ENCODE data around the gene ADAMTSL1.

The ADAMTSL1 gene

DNA sequence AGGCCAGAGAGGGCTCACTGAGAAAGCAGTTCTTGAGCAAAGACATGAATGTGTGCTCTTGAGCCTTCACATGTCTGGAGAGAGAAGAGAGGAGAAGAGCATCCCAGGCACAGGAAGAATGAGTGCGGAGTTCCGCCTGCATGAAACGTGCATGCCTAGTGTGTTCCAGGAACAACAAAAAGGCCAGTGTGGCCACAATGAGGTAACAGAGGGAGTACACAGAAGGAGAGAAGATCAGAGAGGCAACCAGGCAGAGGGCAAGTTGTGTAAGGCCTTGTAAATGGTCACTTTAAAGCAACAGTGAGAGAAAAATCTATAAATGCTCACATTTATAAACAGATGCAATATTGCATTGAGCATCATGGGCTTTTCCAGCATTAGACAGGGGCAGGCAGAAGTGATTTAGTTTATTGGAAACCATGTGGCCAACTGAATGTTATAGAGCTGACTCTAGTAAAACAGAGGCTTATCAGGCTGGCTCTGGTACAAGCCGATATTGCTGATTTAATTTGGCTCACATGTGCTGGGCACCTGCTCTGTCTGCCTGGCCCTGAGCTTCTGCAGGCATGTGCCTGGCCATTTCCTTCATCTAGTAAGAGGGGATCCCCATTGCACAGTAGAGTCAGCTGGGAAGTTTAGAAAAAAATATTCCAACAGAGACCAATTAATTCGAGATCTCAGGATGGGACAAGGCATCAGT, 373.8 kb downstream of the ADAMTSL1 start:
- H3K4me1 ChIP-seq (ENCODE audit: control insufficient read depth, insufficient read depth, low read length) = no peaks in the 10 kb centered on the region
- no peak overlapping the region for H3K4me3 ChIP-seq (ENCODE audit: low read length)
- no peak overlapping the region for H3K4me2 ChIP-seq (ENCODE audit: low read length)
- H3K9me3 ChIP-seq (replicated peaks; ENCODE audit: low read length) = no peaks in the 10 kb centered on the region
- peaks cover 32% of the 10 kb centered on the region for H3K36me3 ChIP-seq (ENCODE audit: insufficient read depth, low read length)
- H3K9ac ChIP-seq (ENCODE audit: low read depth, low read length) = no peak overlapping the region
- H3K27me3 ChIP-seq (ENCODE audit: control insufficient read depth, insufficient read depth, low read length) = no peaks in the 10 kb centered on the region

DNA sequence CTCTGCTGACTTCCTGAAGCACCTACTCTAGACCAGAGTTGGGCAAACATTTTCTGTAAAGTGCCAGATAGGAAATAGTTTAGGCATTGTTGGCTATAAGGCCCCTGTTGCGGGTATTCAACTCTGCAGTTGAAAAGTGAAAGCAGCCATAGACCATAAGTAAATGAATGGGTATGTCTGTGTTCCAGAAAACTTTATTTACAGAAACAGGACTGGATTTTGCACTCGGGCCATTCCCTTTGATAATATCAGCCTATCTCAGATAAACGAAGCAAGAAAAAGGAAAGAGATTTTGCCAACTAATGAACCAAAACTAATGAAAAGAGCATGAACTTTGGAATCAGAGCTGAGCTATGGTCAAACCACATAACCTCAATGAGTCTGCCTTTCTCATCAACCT, 374.7 kb downstream of the ADAMTSL1 start:
- Histone ChIP-seq H3K27me3 (ENCODE audit: control insufficient read depth, insufficient read depth, low read length) (no peaks in the 10 kb centered on the region), H3K9me3 (replicated peaks; ENCODE audit: low read length) (no peaks in the 10 kb centered on the region), H3K4me2 (ENCODE audit: low read length) (no peak overlapping the region), H3K9ac (ENCODE audit: low read depth, low read length) (no peak overlapping the region), H3K4me3 (ENCODE audit: low read length) (no peak overlapping the region), H3K4me1 (ENCODE audit: control insufficient read depth, insufficient read depth, low read length) (no peaks in the 10 kb centered on the region), H3K36me3 (ENCODE audit: insufficient read depth, low read length) (peaks cover 39% of the 10 kb centered on the region)

DNA sequence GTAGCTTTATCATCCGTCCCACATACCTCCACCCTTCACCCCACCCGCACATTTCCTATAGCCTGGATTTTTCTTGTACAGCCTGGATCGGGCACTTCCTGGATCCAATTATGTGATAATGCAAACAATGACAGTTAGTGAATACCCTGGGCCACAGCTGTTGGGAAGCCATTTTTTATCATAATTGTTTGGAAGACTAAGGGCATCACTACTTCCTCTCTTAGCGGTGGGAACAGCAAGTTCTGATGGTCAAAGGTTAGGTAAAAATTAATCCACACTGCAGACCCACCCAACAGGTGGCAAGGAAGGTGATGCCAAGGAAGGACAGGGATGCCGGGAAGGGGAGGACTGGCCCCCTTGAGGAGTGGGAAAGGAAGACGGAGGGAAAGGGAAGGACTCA, 375.3 kb downstream of the ADAMTSL1 start:
- no peaks in the 10 kb centered on the region for H3K9me3 ChIP-seq (replicated peaks; ENCODE audit: low read length)
- H3K9ac ChIP-seq (ENCODE audit: low read depth, low read length) = no peak overlapping the region
- H3K27me3 ChIP-seq (ENCODE audit: control insufficient read depth, insufficient read depth, low read length) = no peaks in the 10 kb centered on the region
- H3K36me3 ChIP-seq (ENCODE audit: insufficient read depth, low read length) = peaks cover 39% of the 10 kb centered on the region
- H3K4me1 ChIP-seq (ENCODE audit: control insufficient read depth, insufficient read depth, low read length) = no peaks in the 10 kb centered on the region
- H3K4me2 ChIP-seq (ENCODE audit: low read length) = no peak overlapping the region
- no peak overlapping the region for H3K4me3 ChIP-seq (ENCODE audit: low read length)

DNA sequence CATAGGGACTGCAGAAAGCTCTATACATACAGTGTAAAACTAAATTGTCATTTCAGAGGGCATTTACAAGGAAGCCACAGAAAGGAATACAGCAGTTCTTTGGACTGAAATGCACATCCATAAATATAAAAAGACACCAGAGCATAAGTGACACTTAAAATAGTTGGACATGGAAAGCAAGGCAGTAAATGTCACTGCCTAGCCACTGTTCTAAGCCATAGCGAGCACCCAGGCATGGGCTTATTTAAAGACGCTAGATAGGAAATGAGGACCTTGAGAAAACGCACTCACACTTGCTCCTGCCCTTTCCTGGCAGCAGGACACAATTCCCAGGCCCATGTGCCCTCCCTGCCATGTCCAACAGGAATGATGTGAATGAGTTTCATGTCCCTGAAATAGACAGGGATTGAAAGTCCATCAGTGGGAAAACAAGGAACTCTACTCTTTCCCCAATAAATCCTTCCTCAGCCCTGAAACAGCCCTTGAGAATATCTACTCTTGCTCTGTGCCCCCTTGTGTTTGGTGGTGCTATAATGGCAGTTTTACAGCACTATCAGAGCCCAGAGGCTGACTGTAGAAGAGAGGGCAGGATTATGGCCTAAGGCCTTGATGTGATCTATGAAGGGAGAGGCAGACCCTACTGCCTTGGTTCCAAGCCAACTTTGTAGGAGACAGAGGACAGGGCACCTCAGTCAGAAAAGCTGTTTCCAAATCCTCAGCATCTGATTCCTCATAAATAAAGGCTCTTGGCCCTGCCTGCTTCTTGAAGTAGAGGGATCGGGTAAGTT, 376.1 kb downstream of the ADAMTSL1 start:
- no peaks in the 10 kb centered on the region for H3K9me3 ChIP-seq (replicated peaks; ENCODE audit: low read length)
- no peak overlapping the region for H3K4me2 ChIP-seq (ENCODE audit: low read length)
- no peaks in the 10 kb centered on the region for H3K4me1 ChIP-seq (ENCODE audit: control insufficient read depth, insufficient read depth, low read length)
- no peak overlapping the region for H3K4me3 ChIP-seq (ENCODE audit: low read length)
- no peaks in the 10 kb centered on the region for H3K27me3 ChIP-seq (ENCODE audit: control insufficient read depth, insufficient read depth, low read length)
- peaks cover 40% of the 10 kb centered on the region for H3K36me3 ChIP-seq (ENCODE audit: insufficient read depth, low read length)
- no peak overlapping the region for H3K9ac ChIP-seq (ENCODE audit: low read depth, low read length)

DNA sequence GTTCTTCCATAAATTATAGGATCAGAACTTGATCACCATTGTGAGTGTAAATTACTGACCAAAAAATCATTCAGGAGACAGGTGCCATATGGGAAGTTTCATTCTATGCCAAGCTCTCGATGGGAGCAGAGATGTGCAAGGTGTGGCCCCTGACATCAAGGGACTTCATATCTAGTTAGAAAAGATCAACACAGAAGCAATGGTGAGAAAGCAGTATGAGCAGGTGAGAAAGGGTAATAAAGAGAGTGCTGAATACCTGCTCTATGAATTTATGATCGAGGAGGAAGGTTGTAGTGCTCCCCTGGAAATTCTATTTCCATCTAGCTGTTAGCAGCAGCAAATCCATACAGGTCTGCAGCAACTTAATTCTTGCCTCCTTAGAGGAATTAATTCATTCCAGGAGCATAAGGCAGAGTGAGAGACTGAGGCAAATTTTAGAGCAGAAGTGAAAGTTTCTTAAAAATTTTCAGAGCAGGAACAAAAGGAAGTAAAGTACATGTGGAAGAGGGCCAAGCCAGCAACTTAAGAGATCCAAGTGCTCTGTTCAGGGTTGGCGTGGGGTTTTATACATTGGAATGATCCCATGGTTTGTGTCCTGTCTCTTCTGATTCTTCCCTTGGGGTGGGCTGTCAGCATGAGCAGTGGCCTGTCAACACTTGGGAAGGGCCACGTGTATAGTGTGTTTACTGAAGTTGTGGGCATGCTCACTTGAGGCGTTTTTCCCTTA, 377.3 kb downstream of the ADAMTSL1 start:
- H3K4me1 ChIP-seq (ENCODE audit: control insufficient read depth, insufficient read depth, low read length) = no peaks in the 10 kb centered on the region

DNA sequence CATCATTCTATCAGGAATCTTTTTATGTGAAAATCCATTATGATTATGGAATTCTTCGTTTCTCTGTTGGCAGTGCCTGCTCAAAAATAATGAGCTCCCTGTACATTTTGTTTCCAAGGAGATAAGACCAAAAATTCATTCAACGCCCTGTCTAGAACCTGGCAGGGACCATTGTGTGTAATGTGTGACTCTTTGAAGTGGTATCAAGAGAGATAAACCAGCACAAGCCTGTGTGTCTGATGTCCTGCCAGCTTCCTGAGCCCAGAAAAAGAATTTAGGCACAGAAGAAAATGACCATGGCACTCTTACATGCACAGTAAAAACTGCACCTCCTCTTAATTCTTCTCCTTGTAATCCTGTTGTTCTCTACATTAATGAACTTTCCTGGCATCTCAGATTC, 381.7 kb downstream of the ADAMTSL1 start:
- H3K4me2 ChIP-seq (ENCODE audit: low read length) = no peak overlapping the region
- H3K4me1 ChIP-seq (ENCODE audit: control insufficient read depth, insufficient read depth, low read length) = peaks cover 13% of the 10 kb centered on the region
- H3K4me3 ChIP-seq (ENCODE audit: low read length) = no peak overlapping the region
- peaks cover 40% of the 10 kb centered on the region for H3K36me3 ChIP-seq (ENCODE audit: insufficient read depth, low read length)
- no peaks in the 10 kb centered on the region for H3K9me3 ChIP-seq (replicated peaks; ENCODE audit: low read length)
- no peaks in the 10 kb centered on the region for H3K27me3 ChIP-seq (ENCODE audit: control insufficient read depth, insufficient read depth, low read length)
- H3K9ac ChIP-seq (ENCODE audit: low read depth, low read length) = no peak overlapping the region

More for the DNA sequence above, 377.3 kb downstream of the ADAMTSL1 start:
- Histone ChIP-seq H3K4me2 (ENCODE audit: low read length) (no peak overlapping the region), H3K9me3 (replicated peaks; ENCODE audit: low read length) (no peaks in the 10 kb centered on the region), H3K27me3 (ENCODE audit: control insufficient read depth, insufficient read depth, low read length) (no peaks in the 10 kb centered on the region), H3K36me3 (ENCODE audit: insufficient read depth, low read length) (peaks cover 29% of the 10 kb centered on the region), H3K9ac (ENCODE audit: low read depth, low read length) (no peak overlapping the region), H3K4me3 (ENCODE audit: low read length) (no peak overlapping the region)

DNA sequence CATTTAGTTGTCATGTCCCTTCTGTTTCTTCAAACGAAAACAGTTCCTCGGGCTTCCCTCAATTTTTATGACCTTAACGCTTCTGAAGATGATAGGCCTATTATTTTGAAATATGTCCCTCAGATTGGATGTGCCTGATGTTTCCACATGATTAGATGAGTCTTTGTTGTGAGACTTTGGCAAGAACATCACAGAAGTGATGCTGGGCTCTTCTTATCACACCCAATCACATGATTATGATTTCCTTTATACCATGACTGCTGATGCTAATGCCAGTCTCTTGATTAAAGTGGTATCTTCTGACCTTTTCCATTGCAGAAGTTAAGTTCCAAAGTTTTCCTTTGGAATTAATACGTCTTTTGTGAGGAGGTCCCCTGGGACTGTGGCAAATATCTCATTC, 383.4 kb downstream of the ADAMTSL1 start:
- Histone ChIP-seq H3K4me1 (ENCODE audit: control insufficient read depth, insufficient read depth, low read length) (peaks cover 13% of the 10 kb centered on the region), H3K9me3 (replicated peaks; ENCODE audit: low read length) (no peaks in the 10 kb centered on the region), H3K36me3 (ENCODE audit: insufficient read depth, low read length) (peaks cover 39% of the 10 kb centered on the region), H3K4me2 (ENCODE audit: low read length) (no peak overlapping the region), H3K4me3 (ENCODE audit: low read length) (no peak overlapping the region), H3K27me3 (ENCODE audit: control insufficient read depth, insufficient read depth, low read length) (no peaks in the 10 kb centered on the region), H3K9ac (ENCODE audit: low read depth, low read length) (no peak overlapping the region)

DNA sequence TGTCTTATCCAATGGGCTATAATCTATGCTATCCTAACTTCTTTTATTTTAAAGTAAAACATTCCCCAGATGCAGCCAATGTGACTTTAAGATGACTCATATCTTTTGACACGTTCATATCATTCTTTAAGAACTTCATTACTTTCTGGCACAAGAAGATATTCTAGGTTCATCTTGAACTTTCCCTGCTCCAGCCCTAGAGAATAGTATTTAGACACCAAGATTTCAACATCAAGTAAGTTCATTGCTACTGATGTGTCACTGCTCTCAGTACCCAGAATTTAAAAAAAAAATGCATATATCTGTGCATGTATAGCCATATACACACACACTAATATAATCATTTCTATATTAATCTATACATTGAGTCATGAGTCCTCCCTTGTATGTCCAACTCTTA, 383.8 kb downstream of the ADAMTSL1 start:
- no peaks in the 10 kb centered on the region for H3K9me3 ChIP-seq (replicated peaks; ENCODE audit: low read length)
- no peaks in the 10 kb centered on the region for H3K27me3 ChIP-seq (ENCODE audit: control insufficient read depth, insufficient read depth, low read length)
- no peak overlapping the region for H3K4me2 ChIP-seq (ENCODE audit: low read length)
- H3K9ac ChIP-seq (ENCODE audit: low read depth, low read length) = no peak overlapping the region
- H3K36me3 ChIP-seq (ENCODE audit: insufficient read depth, low read length) = peaks cover 39% of the 10 kb centered on the region
- H3K4me1 ChIP-seq (ENCODE audit: control insufficient read depth, insufficient read depth, low read length) = peaks cover 13% of the 10 kb centered on the region
- H3K4me3 ChIP-seq (ENCODE audit: low read length) = no peak overlapping the region

DNA sequence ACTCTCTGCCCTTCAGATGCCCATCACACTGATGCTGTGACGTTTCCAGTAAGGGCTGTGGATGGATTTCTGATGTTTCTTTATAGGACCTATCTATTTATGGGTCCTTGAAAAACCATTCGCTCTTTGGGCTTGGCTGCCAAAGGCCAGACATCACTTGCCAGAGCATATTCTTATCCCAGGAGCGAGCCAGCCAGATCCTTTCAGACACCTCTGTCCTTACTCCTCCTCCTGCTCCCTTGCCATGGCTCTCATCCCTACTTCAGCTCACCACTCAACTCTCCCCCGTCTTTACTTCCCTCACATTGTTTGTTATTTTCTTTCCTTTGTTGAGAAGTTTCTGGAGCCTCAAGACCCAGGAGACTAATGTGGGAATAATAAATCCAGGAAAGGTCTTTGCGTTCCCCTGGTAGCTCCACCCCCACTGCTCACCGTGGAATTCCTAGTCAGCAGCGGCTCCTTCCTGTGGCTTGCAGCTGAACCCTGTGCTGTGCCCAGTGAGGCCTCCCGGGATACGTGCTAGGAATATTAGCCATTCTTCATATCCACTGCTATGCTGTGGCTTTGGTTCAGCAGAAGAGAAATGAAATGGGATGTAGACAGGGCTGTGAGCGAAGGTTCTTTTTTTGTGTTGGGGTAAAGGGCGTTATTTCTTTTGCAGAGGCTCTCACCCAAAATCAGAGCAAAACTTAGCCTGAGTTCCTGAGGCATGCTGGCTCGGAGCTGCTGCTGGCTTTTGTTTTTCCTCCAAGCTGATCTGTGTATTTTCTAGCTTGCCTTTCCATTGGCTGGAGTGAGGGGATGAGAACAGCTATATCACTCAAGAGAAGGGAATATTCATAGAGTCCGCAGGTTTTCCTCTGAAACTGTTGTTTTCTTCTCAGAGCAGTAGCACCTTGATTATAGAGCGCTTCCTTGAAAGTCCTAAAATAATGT, 387.9 kb downstream of the ADAMTSL1 start:
- Histone ChIP-seq H3K4me3 (ENCODE audit: low read length) (no peak overlapping the region), H3K9ac (ENCODE audit: low read depth, low read length) (no peak overlapping the region), H3K4me1 (ENCODE audit: control insufficient read depth, insufficient read depth, low read length) (peaks cover 13% of the 10 kb centered on the region), H3K27me3 (ENCODE audit: control insufficient read depth, insufficient read depth, low read length) (no peaks in the 10 kb centered on the region), H3K36me3 (ENCODE audit: insufficient read depth, low read length) (peaks cover 43% of the 10 kb centered on the region), H3K9me3 (replicated peaks; ENCODE audit: low read length) (no peaks in the 10 kb centered on the region), H3K4me2 (ENCODE audit: low read length) (no peak overlapping the region)

DNA sequence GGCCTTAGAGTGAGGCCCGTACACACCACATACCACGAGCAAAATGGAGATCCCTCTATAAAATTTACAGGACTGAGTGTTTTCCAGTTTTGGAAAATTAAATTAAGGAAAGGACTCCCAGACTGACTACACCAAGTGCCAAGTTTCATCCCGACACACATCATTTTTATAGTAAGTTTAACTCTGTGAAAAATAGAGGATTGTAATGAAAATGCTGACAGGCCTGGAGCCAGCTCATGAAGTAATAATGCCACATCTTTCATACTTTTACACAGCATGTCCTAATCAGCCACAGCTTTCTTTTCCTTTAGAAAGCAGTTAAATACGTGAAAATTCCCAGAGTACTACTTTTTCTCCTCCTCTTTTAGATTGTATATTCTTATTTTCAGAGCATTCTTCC, 389.8 kb downstream of the ADAMTSL1 start:
- no peak overlapping the region for H3K9ac ChIP-seq (ENCODE audit: low read depth, low read length)
- no peak overlapping the region for H3K4me2 ChIP-seq (ENCODE audit: low read length)
- no peaks in the 10 kb centered on the region for H3K9me3 ChIP-seq (replicated peaks; ENCODE audit: low read length)

DNA sequence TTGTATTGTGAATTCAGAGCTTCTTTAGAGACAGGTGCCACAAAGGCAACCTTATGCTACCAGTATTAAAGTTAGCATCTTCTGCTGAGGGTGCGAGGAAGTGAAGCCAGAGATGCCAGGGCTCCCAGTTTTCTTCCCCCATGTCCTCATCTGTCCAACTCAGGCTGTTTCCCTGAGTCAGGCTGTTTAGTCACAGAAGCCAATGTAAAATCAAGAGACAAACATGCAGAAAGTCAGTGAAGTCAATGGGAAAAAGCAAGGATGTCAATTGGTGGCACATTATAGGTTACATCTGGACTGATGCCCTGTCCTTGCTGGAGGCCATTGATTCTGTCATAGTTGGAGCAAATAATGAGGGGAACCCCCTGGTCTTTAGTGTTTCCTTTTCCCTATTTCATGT, 390.6 kb downstream of the ADAMTSL1 start:
- peaks cover 32% of the 10 kb centered on the region for H3K36me3 ChIP-seq (ENCODE audit: insufficient read depth, low read length)
- H3K9ac ChIP-seq (ENCODE audit: low read depth, low read length) = no peak overlapping the region

More for the DNA sequence above, 389.8 kb downstream of the ADAMTSL1 start:
- Histone ChIP-seq H3K4me3 (ENCODE audit: low read length) (no peak overlapping the region), H3K36me3 (ENCODE audit: insufficient read depth, low read length) (peaks cover 30% of the 10 kb centered on the region), H3K27me3 (ENCODE audit: control insufficient read depth, insufficient read depth, low read length) (no peaks in the 10 kb centered on the region), H3K4me1 (ENCODE audit: control insufficient read depth, insufficient read depth, low read length) (no peaks in the 10 kb centered on the region)

More for the DNA sequence above, 390.6 kb downstream of the ADAMTSL1 start:
- H3K4me3 ChIP-seq (ENCODE audit: low read length) = no peak overlapping the region
- no peak overlapping the region for H3K4me2 ChIP-seq (ENCODE audit: low read length)
- H3K4me1 ChIP-seq (ENCODE audit: control insufficient read depth, insufficient read depth, low read length) = no peaks in the 10 kb centered on the region
- H3K9me3 ChIP-seq (replicated peaks; ENCODE audit: low read length) = peaks cover 6% of the 10 kb centered on the region
- no peaks in the 10 kb centered on the region for H3K27me3 ChIP-seq (ENCODE audit: control insufficient read depth, insufficient read depth, low read length)
